Measurements from ENCODE around the gene WWOX.

WWOX gene

DNA sequence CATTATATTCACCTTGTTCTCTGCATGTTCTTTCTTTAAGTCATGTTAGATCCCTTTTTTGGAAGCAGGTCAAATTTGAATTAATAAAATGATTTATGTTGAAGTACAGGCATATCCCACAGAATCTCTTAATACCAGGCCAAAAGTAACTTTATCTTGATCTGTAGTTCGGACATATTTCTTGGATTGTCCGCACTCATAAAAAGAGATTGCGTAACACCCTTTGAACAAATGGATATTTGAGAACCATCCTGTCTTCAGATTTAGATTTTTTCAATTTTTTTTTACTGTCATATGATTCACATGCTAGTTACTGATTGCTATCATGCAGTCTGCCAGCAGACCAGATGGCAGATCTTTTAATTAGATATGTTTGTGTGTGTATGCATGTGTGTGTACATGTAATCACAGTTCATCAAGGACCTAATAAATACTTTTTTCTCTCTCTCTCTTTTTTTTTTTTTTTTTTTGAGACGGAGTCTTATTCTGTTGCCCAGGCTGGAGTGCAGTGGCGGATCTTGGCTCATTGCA is 352.6 kb downstream of the WWOX start:
- no peak for ATAC-seq (ENCODE audit: insufficient read depth, low read depth)
- TF ChIP-seq EZH2 (IDR thresholded peaks at IDR 0.05; ENCODE audit: borderline replicate concordance, low read depth, low read length, severe bottlenecking) = no peak
- TF ChIP-seq CTCF (IDR thresholded peaks at IDR 0.05; ENCODE audit: borderline replicate concordance, extremely low read depth, low read length, poor library complexity, severe bottlenecking) = no peak
- H3K79me2 ChIP-seq (ENCODE audit: insufficient read depth, low read length) = no peaks in the 10 kb centered on the region
- DNase-seq = no peak
- no peaks in the 10 kb centered on the region for H3K9me3 ChIP-seq (ENCODE audit: insufficient read depth, low read length, severe bottlenecking)
- no peak overlapping the region for H3K9ac ChIP-seq (ENCODE audit: low read depth, low read length)
- no peak overlapping the region for H3K27ac ChIP-seq (ENCODE audit: low read length)
- no peaks in the 10 kb centered on the region for H3K27me3 ChIP-seq (ENCODE audit: insufficient read depth, low read length, poor library complexity)
- H3K36me3 ChIP-seq (ENCODE audit: insufficient read depth, low read length) = no peaks in the 10 kb centered on the region
- H4K20me1 ChIP-seq (ENCODE audit: insufficient read depth, low read length) = no peaks in the 10 kb centered on the region
- no peak overlapping the region for H2AFZ ChIP-seq (ENCODE audit: low read depth, low read length)
- H3K4me2 ChIP-seq (ENCODE audit: insufficient read depth, low read length) = no peak overlapping the region
- no peak overlapping the region for H3K4me3 ChIP-seq (ENCODE audit: low read depth in 1 of 2, low read length in 2 of 2)
- no peaks in the 10 kb centered on the region for H3K4me1 ChIP-seq (ENCODE audit: insufficient read depth, low read length)

DNA sequence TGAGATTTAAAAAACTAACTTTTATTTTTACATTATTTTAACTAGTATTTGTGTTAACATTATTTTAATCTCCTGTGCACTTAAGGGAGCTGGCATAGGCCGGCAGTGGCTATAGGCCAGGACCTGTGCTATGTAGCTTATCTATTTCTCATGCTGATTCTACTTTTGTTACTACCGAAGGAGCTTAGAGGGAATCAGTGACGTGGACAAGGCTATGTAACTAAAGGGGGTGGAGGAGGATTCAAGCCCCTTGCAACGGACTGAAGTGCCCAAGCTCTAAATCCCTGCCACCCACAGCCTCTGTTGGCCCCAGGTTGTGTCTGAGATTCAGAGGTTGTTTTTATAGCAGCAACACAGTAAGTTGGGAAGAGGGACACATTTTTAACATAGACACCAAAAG is 356.4 kb downstream of the WWOX start:
- H3K79me2 ChIP-seq (ENCODE audit: insufficient read depth, low read length) = no peaks in the 10 kb centered on the region
- no peaks in the 10 kb centered on the region for H4K20me1 ChIP-seq (ENCODE audit: insufficient read depth, low read length)
- ATAC-seq (ENCODE audit: insufficient read depth, low read depth) (no peak), DNase-seq (no peak)
- H3K9me3 ChIP-seq (ENCODE audit: insufficient read depth, low read length, severe bottlenecking) = no peaks in the 10 kb centered on the region
- no peak overlapping the region for H2AFZ ChIP-seq (ENCODE audit: low read depth, low read length)
- H3K4me2 ChIP-seq (ENCODE audit: insufficient read depth, low read length) = no peak overlapping the region
- no peak overlapping the region for H3K4me3 ChIP-seq (ENCODE audit: low read depth in 1 of 2, low read length in 2 of 2)
- H3K27me3 ChIP-seq (ENCODE audit: insufficient read depth, low read length, poor library complexity) = no peaks in the 10 kb centered on the region
- H3K9ac ChIP-seq (ENCODE audit: low read depth, low read length) = no peak overlapping the region
- no peaks in the 10 kb centered on the region for H3K4me1 ChIP-seq (ENCODE audit: insufficient read depth, low read length)
- TF ChIP-seq EZH2 (IDR thresholded peaks at IDR 0.05; ENCODE audit: borderline replicate concordance, low read depth, low read length, severe bottlenecking) (no peak), CTCF (IDR thresholded peaks at IDR 0.05; ENCODE audit: borderline replicate concordance, extremely low read depth, low read length, poor library complexity, severe bottlenecking) (no peak)
- H3K27ac ChIP-seq (ENCODE audit: low read length) = no peak overlapping the region
- H3K36me3 ChIP-seq (ENCODE audit: insufficient read depth, low read length) = no peaks in the 10 kb centered on the region

DNA sequence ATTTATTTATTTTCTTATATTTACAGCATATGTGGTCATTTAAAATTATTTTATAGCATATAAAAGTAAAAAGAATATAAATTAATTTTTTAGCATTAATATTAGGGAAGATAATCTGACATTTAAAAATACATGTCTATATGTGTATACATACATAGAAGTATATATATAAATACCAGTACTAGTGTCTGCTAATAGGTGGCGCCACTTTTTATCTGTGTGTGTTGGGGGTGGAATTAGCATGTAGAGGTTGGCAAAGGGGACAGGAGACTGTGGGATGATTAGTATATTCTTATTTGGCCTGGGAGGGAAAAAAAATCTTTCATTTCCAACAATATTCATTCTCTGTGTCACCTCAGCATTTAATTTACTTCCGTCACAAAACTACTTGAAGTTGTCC is 359.1 kb downstream of the WWOX start:
- Histone ChIP-seq H3K27me3 (ENCODE audit: insufficient read depth, low read length, poor library complexity) (no peaks in the 10 kb centered on the region), H3K4me2 (ENCODE audit: insufficient read depth, low read length) (no peak overlapping the region), H3K27ac (ENCODE audit: low read length) (no peak overlapping the region), H3K9ac (ENCODE audit: low read depth, low read length) (no peak overlapping the region), H3K79me2 (ENCODE audit: insufficient read depth, low read length) (no peaks in the 10 kb centered on the region), H3K4me1 (ENCODE audit: insufficient read depth, low read length) (no peaks in the 10 kb centered on the region), H3K4me3 (ENCODE audit: low read depth in 1 of 2, low read length in 2 of 2) (no peak overlapping the region), H3K9me3 (ENCODE audit: insufficient read depth, low read length, severe bottlenecking) (no peaks in the 10 kb centered on the region), H4K20me1 (ENCODE audit: insufficient read depth, low read length) (no peaks in the 10 kb centered on the region), H3K36me3 (ENCODE audit: insufficient read depth, low read length) (no peaks in the 10 kb centered on the region), H2AFZ (ENCODE audit: low read depth, low read length) (no peak overlapping the region)
- DNase-seq = no peak
- no peak for ATAC-seq (ENCODE audit: insufficient read depth, low read depth)
- no peak for TF ChIP-seq EZH2 (IDR thresholded peaks at IDR 0.05; ENCODE audit: borderline replicate concordance, low read depth, low read length, severe bottlenecking)
- peak; percentile 13 for TF ChIP-seq CTCF (IDR thresholded peaks at IDR 0.05; ENCODE audit: borderline replicate concordance, extremely low read depth, low read length, poor library complexity, severe bottlenecking)

DNA sequence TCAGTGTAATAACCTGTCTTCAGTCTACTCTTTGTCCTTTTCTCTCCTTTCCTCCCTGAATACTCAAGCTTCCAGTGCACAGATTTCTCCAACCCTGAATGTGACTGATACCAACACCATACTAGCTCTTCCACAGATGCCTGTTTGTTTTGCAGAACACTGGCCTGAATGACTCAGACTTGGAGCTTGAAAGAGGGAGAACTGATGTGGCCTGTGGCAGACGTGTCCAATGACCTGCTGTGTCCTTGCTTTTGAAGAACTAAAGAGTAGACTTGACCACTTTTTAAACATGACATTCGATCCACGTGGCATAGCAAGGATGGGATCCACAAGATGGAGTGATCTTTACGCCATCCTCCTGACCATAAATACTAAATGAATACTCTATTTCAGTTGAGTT is 361.0 kb downstream of the WWOX start:
- Histone ChIP-seq H3K36me3 (ENCODE audit: insufficient read depth, low read length) (no peaks in the 10 kb centered on the region), H3K9ac (ENCODE audit: low read depth, low read length) (no peak overlapping the region), H3K79me2 (ENCODE audit: insufficient read depth, low read length) (no peaks in the 10 kb centered on the region), H3K4me3 (ENCODE audit: low read depth in 1 of 2, low read length in 2 of 2) (no peak overlapping the region), H3K9me3 (ENCODE audit: insufficient read depth, low read length, severe bottlenecking) (no peaks in the 10 kb centered on the region), H3K27me3 (ENCODE audit: insufficient read depth, low read length, poor library complexity) (no peaks in the 10 kb centered on the region), H4K20me1 (ENCODE audit: insufficient read depth, low read length) (no peaks in the 10 kb centered on the region), H3K4me1 (ENCODE audit: insufficient read depth, low read length) (no peaks in the 10 kb centered on the region), H3K27ac (ENCODE audit: low read length) (no peak overlapping the region), H3K4me2 (ENCODE audit: insufficient read depth, low read length) (no peak overlapping the region), H2AFZ (ENCODE audit: low read depth, low read length) (no peak overlapping the region)
- no peak for DNase-seq
- TF ChIP-seq CTCF (IDR thresholded peaks at IDR 0.05; ENCODE audit: borderline replicate concordance, extremely low read depth, low read length, poor library complexity, severe bottlenecking) (no peak), EZH2 (IDR thresholded peaks at IDR 0.05; ENCODE audit: borderline replicate concordance, low read depth, low read length, severe bottlenecking) (no peak)
- ATAC-seq (ENCODE audit: insufficient read depth, low read depth) = no peak
